MCF 10A (cell line): ENCODE data around the gene DDIAS. TPM values are rescaled to one million over a fixed set of nuclear protein-coding genes. Genes with fewer than 3 reads are reported as not detected.
A peak's percentile ranks its signal among the peaks of the same experiment; 100 is the strongest.

Source experiments
- BruUV-seq: library from RNA; stranded (reverse); fragments of 400-500 nt; replicated peaks from 2 replicates; lab custom pipeline; 2021; lab: Mats Ljungman, UMichigan
- CTCF ChIA-PET: fragments of 300-600 bp; sonication (Branson Sonifier 250); formaldehyde crosslinking; extraction: SDS; loops from one replicate; lab custom pipeline; 2021; ENCODE audit warnings: antibody characterized with exemption, inconsistent platforms; lab: Yijun Ruan, JAX
- POLR2A ChIA-PET: fragments of 300-600, 350-650 bp; sonication (Branson Sonifier 250); formaldehyde crosslinking; extraction: SDS; loops from one replicate; lab custom pipeline; 2020; ENCODE audit warnings: antibody characterized with exemption, inconsistent platforms; lab: Yijun Ruan, JAX
- DNase-seq: peaks from one replicate; pipeline ENCODE4 v3.0.0-alpha.2; 2018; ENCODE audit not compliant: unreplicated experiment
- H3K27ac Mint-ChIP-seq: one replicate; pipeline ENCODE4 v1.8.0; 2022; ENCODE audit warnings: mild to moderate bottlenecking, low read depth, mixed read lengths; ENCODE audit not compliant: unreplicated experiment
- H3K27me3 Mint-ChIP-seq: one replicate; pipeline ENCODE4 v1.8.0; 2022; ENCODE audit warnings: mixed read lengths; ENCODE audit not compliant: insufficient read depth, unreplicated experiment
- H3K36me3 Mint-ChIP-seq: one replicate; pipeline ENCODE4 v1.8.0; 2022; ENCODE audit warnings: mild to moderate bottlenecking, moderate library complexity, mixed read lengths; ENCODE audit not compliant: insufficient read depth, unreplicated experiment
- H3K4me1 Mint-ChIP-seq: one replicate; pipeline ENCODE4 v1.8.0; 2022; ENCODE audit warnings: mixed read lengths; ENCODE audit not compliant: insufficient read depth, unreplicated experiment
- H3K4me3 Mint-ChIP-seq: one replicate; pipeline ENCODE4 v1.8.0; 2022; ENCODE audit warnings: mild to moderate bottlenecking, moderate library complexity, mixed read lengths; ENCODE audit not compliant: unreplicated experiment
- H3K9me3 Mint-ChIP-seq: one replicate; pipeline ENCODE4 v1.8.0; 2022; ENCODE audit warnings: mixed read lengths; ENCODE audit not compliant: unreplicated experiment
- CTCF ChIP-seq: fragments of 200-600 bp; IDR thresholded peaks from one replicate; pipeline ENCODE4 v1.8.0; 2022; ENCODE audit warnings: antibody characterized with exemption, mild to moderate bottlenecking; ENCODE audit not compliant: unreplicated experiment
- intact Hi-C: fragments of 100-400 bp; cut with micrococcal nuclease; formaldehyde crosslinking; loops from 2 replicates; pipeline ENCODE4 v1.14.1; 2022
- total RNA-seq: library from RNA; stranded (reverse); gene quantifications from 2 replicates; pipeline ENCODE4 v1.2.3, GENCODE V29; 2022

DDIAS gene
- total RNA-seq, 1 experiment from 2014 or later = 7.7 TPM

DNA sequence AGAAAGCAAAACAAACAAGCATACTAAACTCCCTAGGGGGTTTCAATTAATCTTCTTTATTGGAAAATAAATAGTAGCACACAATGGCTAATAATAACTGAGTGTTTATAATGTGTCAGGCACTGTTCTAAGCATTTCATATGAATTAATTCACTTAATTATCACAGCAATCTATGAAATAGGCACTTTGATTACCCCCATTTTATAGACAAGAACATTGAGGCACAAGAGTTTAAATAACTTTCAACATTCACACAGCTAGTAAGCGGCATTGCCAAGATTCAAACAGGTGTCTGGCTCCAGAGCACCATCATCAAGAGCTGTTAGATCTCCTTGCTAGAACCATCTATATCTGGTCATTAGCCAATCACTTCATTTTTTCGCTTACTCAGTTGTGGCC lies 44.4 kb upstream of the DDIAS start:
- CTCF ChIA-PET = interaction anchor here (0.6 to 3.6 kb wide), 4 partner anchors 10 to 139 kb away, joined by 3 to 21 read pairs (median 4); no protein-coding TSS in a partner anchor
- H3K27ac Mint-ChIP-seq = no peak overlapping the region
- intact Hi-C loops = no loop called here
- H3K9me3 Mint-ChIP-seq = no peaks in the 10 kb centered on the region
- no peak for DNase-seq
- no peaks in the 10 kb centered on the region for H3K36me3 Mint-ChIP-seq
- BruUV-seq = no TSS peak
- H3K4me3 Mint-ChIP-seq = no peak overlapping the region
- TF ChIP-seq CTCF = no peak
- peaks cover 24% of the 10 kb centered on the region for H3K4me1 Mint-ChIP-seq
- no peaks in the 10 kb centered on the region for H3K27me3 Mint-ChIP-seq
- POLR2A ChIA-PET = no interaction called here

GRCh38 chr11:82858133-82858532 lies 43.4 kb upstream of the DDIAS start:
- POLR2A ChIA-PET = no interaction called here
- Mint-ChIP-seq H3K4me3 (peak overlapping the region; percentile 0), H3K9me3 (no peaks in the 10 kb centered on the region), H3K36me3 (no peaks in the 10 kb centered on the region), H3K4me1 (peaks cover 24% of the 10 kb centered on the region), H3K27me3 (no peaks in the 10 kb centered on the region), H3K27ac (peak overlapping the region; percentile 83)
- CTCF ChIA-PET = interaction anchor here (3.6 kb wide), 1 partner anchor 9 kb away, joined by 21 read pairs; no protein-coding TSS in a partner anchor
- DNase-seq = no peak
- intact Hi-C loops = no loop called here
- TSS peak; percentile 78 for BruUV-seq
- no peak for TF ChIP-seq CTCF

DNA sequence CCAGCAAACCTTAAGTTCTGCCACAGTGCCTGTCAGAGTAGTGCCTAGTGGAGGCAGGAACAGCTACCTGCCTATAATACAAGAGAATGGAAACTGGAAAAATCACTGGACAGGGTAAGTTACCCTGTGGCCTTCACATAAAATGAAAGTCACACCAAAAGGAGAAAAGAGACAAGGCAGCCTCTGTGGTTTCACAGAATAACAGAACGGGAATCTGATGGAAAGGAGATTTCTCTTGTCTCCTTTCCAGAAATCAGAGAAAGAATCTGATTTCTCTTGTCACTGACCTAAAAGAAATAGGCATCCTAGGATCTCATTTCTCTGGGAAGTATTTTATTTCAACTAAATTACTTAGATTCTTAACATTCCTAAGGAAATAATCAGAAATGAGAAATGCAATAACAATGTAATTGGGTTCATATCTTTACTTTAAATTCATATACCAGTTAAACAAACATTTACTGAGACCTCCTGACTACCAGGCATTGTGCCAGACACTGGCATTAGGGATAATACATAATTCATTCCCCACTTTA lies 42.9 kb upstream of the DDIAS start:
- DNase-seq = peak; percentile 55
- BruUV-seq = no TSS peak
- TF ChIP-seq CTCF = no peak
- Mint-ChIP-seq H3K27ac (peak overlapping the region; percentile 83), H3K9me3 (no peaks in the 10 kb centered on the region), H3K4me3 (peak overlapping the region; percentile 0), H3K36me3 (no peaks in the 10 kb centered on the region), H3K4me1 (peaks cover 24% of the 10 kb centered on the region), H3K27me3 (no peaks in the 10 kb centered on the region)
- ChIA-PET CTCF (interaction anchor here (0.6 to 3.6 kb wide), 6 partner anchors 8 to 304 kb away, joined by 3 to 21 read pairs (median 4); no protein-coding TSS in a partner anchor), POLR2A (interaction anchor here (0.7 to 2.6 kb wide), 2 partner anchors 11 to 43 kb away, joined by 4 to 17 read pairs; partner anchors contain the start of genes DDIAS and PRCP)
- intact Hi-C loops = no loop called here

- POLR2A ChIA-PET = interaction anchor here (0.8 to 2.6 kb wide), 4 partner anchors 41 to 297 kb away, joined by 3 to 17 read pairs (median 4); partner anchors contain the start of genes DDIAS, PCF11, PRCP and RAB30
- no TSS peak for BruUV-seq
- CTCF ChIA-PET = interaction anchor here (0.6 to 3.6 kb wide), 8 partner anchors 8 to 143 kb away, joined by 3 to 21 read pairs (median 4); no protein-coding TSS in a partner anchor
- no peak for TF ChIP-seq CTCF
- intact Hi-C loops = no loop called here
- H3K27me3 Mint-ChIP-seq = no peaks in the 10 kb centered on the region
- H3K27ac Mint-ChIP-seq = peak overlapping the region; percentile 83
- no peak for DNase-seq
- no peak overlapping the region for H3K4me3 Mint-ChIP-seq
- H3K36me3 Mint-ChIP-seq = no peaks in the 10 kb centered on the region
- no peaks in the 10 kb centered on the region for H3K9me3 Mint-ChIP-seq
- peaks cover 23% of the 10 kb centered on the region for H3K4me1 Mint-ChIP-seq
These were observed 41.8 kb upstream of the DDIAS start for GRCh38 chr11:82859750-82860149.
